ENCODE results near the gene METTL24.

METTL24 gene, protein sequence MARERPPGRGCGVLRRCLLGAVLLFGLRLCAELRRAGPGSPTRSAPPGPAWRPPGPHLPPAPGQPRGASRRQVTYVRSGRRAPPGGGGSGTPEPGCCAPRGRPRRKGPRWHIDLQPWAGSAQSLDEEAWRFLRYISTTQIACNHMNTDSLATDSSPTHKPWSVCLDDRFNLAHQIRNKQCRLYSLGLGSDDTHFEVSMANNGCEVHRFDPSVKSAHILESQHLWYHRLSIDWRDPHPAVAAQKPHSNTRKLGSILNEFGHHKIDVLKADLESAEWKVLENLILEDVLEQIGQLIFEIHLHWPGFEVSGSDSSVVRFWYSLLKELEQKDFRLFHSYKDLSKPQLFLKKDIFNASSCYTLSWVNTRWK

DNA sequence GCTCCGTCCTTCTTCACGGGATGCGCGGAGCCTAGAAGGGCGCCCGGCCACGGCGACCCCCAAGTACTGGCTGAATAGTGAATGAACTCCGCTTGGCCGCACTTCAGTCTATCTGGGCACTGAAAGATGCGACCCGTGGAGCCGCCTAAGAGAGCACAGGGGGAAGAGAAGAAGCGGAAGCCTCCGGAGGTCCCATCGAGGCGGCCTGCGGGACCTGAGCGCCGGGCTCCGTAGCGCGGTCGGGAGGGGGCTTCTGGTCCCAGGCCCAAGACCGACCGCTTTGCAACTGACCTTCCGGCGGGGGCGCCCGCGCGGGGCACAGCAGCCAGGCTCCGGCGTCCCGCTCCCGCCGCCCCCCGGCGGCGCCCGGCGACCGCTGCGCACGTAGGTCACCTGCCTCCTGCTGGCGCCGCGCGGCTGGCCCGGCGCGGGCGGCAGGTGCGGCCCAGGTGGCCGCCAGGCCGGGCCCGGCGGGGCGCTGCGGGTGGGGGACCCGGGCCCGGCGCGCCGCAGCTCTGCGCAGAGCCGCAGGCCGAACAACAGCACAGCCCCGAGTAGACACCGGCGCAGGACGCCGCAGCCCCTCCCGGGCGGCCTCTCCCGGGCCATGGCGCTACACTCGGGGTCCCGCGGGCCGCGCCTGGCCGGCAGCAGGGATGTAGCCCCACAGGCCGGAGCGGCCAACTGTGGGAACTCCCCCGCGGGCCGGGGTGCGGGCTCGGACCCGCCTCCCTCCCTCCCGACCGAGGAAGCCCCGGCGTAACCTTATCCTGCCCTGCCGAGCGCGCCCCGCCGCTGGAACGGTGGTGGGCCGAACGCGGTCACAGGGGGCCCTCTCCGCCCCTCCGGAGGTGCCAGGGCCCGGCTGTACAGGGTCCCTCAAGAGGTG lies at the start of gene METTL24:
METTL24 (minus strand) TSS at position 686 of the 889 bp plus-strand sequence; CDS start at position 609, 77 bp downstream.
- no peak for DNase-seq (ENCODE audit: low read depth, low spot score)

DNA sequence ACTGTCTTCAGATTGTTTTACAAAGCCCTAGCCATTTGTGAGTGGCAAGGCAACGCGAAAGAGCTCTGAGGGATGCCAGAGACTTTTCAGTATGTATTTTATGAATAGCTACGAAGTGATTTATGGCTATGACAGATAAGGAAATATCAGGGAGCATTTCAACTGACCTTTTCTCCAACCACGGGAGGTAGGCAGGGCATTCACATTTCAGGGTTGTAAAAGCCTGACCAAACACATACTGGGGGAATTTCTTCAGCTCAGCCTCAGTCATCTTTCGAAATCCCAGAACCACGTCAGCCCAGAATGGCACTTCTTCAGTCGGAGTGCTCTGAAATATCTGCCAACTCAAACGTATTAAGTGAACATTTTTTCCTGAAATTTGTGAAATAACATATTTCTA lies 46.5 kb upstream of the METTL24 start:
- DNase-seq (ENCODE audit: low read depth, low spot score), result no peak

DNA sequence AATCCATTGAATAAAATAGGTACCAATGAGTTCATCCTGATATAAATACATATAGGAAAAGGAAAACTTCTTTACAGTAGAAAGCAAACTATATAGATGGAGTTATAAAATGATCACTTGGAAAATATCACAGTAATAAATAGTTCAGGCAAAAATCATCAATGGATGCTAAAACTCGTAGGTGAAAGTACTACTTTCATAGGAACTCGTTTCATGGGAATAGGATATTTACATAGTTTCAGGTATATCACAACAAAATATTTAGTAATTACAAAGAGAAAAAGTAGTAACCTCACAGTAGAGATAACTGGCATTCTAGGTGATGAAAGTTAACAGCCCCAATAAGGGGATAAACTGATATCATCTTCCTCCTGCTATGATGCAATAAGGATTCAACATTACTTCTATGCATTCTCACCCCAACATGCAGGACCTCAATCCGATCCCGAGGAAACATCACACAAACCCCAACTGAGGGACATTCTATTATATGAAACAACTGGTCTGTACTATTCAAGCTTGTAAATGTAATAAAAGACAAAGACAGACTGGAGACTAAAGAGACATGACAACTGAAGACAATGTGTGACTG lies 43.5 kb upstream of the METTL24 start:
- DNase-seq (ENCODE audit: low read depth, low spot score), result no peak

DNA sequence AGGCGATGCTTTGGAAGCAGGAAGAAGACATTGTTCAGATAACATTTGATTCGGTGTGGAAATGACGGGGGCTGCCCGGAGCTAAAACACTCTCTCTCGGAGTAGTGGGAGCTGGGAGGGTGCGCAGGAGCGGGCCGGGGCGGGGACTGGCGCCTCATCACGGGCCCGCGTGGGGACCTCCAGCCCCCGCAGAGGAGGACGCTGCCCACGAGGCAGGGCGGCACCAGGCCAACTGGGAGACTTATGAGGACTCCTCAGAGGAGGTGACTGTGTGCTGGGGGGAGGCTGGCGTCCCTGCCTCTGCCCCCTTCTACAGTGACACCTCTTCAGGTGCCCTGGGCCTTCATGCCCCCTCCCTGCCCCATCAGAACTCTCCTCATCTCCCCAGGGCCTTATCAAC lies 42.1 kb upstream of the METTL24 start:
- no peak for DNase-seq (ENCODE audit: low read depth, low spot score)

DNA sequence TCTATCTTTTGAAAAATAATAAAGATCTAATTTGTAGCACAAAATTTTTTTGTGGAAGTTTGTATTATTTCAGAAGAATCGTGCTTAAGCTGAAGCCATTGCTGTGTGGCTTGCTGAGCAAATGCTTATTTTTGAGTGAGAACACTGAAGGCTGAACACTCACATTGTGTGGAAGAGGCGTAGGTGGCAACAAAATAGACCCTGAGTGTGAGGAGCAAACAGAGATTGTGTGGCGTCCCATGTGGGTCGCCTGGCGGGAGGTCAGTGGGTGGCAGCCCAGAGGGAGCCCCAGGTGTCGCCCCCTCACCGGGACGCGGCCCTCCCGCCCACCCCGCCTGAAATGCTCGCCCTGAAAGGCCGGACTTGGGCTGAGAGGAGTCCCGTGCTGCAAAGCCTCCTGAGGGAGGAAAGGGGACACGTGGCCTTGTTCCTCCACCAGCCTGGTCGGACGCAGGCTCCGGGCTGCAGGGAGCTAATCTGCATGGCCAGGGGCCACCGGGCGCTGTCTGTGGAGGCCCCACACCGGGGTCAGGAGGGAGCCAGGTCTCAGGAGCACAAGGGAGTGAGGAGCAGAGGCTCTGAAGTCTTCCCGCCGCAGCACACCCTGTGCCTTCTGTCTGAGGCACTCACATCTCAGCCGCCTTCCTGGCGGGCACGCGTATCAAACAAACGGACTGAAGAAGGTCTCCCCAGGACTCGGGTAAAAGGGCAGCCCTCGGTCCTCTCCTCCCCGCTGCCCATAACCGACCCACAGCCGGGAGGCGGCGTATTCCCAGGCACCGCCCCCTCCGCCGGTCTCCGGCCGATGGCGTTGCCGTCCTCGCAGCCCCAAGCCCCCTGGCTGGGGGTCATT lies 41.3 kb upstream of the METTL24 start:
- DNase-seq (ENCODE audit: low read depth, low spot score), result no peak

DNA sequence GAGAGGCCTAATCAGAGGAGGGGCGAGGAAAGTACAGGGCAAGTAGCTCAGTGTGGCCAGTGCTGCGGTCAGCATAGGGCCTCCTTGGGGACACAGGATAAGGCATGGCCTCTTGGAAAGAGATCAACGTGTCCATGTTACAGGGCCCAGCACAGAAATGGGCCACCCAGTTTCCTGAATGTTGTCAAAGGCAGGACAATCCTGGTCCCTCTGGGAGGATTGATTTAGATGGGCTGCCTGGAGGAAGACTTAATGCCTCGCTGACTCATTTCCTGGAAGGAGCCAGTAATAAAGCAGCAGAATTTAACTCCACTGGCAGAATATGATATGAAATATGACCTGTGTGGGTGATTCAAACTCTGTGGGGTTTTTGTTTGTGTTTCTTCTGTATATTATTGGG lies 40.6 kb upstream of the METTL24 start:
- no peak for DNase-seq (ENCODE audit: low read depth, low spot score)

DNA sequence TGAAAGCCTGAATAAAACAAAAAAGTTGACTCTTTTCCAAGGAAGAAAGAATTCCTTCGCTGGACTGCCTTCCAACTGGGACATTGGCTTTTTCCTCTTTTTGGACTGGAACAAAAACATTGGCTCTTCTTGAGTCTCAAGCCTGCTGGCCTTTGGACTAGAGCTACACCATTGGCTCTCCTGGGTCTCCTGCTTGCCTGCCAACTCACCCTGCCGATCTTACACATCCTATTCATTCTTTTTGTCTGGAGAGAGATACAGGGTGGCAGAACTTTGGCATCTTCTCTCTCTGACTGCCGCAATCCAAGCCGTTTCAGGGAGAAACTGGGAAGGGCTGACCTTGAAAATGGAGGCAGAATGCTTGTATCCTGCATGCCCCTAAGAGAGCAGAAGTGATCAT lies 37.1 kb upstream of the METTL24 start:
- no peak for DNase-seq (ENCODE audit: low read depth, low spot score)

DNA sequence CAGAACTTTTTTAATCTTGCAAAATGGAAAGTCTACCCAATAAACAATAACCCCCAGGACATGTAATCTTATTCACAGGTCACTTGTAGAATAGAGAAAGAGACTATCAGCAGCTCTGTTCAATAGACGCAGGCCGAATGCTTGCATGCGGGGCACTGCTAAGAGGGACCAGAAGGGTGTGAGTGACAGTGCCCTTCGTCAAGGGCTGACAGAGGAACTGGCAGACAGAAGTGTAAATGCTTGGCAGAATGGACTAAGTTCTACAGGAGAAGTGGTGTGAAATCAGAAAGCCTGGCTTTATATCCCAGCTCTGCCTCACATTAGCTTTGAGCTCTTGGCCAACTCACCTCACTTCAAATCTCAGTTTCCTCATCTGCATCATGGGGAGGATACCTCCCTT lies 36.3 kb upstream of the METTL24 start:
- DNase-seq (ENCODE audit: low read depth, low spot score), result no peak

DNA sequence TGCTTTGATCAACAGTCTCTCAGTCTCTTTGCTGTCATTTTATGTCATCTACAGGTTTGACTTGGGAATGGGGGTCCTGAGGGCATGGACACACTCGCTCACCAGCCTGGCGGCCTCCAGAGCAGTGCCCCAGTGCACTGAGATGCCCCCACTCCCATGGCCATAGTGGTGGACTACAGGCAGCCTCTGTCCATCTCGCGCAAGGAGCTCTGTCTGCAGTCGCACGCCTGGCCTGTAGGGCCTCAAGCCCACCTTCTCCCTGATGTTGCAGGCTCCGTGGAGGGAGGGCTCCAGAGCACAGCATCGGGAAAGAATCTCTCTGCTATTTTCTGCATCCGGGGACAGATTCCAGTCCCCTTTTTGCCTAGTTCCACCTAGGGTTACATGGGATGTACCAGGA lies 34.6 kb upstream of the METTL24 start:
- DNase-seq (ENCODE audit: low read depth, low spot score), result no peak

DNA sequence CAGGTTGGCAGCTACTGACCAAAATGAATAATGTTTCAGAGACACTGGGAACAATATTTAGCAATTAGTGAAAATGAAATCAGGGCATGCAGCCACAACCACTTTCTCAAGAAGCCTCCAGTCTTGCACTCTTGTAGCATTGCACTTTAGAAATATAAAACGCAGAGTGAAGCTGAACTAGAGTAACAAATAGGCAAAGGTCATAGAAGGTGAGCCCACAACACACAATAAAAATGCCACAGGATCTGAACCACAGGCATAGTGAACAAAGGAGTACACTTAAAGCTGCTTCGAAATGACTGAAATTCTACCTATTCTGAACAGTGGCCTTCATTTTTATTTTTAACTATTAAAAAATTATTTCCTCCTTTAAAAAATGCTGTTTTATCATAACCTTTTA lies 32.3 kb upstream of the METTL24 start:
- no peak for DNase-seq (ENCODE audit: low read depth, low spot score)

DNA sequence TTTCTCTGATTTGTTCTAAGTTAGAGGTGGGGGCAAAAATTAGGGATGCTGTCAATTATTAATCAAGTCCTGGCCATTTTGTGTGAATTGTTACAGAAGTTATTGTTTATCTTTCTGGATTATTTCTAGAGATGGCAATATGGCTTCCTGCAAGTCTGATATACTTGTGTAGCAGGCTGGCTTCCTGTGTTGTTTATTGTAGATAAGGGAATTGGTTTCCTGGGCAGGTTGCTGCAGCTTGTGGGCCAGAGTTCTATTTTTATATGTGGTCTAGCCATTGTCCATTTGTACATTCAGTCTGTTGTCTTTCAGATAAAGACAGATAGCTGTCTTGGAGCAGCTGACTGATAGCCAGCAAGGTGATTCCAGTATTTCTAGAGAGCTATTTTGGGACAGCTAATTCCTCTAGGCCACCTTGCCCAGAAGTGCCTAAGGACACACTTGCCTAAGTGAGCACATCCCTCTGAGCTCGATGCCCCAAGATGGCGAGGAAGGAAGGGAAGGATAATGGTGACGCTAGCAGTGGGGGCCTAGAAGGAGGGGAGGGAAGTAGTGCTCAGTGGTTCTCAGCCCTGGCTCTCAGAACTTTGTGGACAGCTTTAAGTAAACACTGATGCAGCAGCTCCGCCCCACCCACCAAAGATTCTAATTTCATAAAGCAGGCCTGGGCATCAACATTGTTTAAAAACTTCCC lies 31.7 kb upstream of the METTL24 start:
- DNase-seq (ENCODE audit: low read depth, low spot score), result no peak

DNA sequence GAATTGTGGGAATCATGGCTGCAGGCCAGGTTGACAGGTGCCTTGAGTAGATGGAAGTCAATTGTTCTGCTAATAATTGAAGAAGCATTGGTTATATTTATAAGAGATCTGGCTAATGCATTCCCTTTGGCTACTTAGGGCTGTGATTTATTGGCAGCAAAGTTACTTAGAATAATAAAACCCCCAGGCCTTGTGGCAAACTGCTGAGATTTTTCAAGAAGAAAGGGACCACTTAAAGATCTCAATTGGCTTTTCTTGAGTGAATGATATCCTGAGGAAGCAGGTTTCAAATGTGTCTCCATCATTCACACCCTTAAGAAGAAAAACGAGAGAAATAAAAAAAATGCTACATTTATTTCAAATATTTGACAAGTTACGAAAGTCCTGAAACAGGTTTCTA lies 29.8 kb upstream of the METTL24 start:
- no peak for DNase-seq (ENCODE audit: low read depth, low spot score)

DNA sequence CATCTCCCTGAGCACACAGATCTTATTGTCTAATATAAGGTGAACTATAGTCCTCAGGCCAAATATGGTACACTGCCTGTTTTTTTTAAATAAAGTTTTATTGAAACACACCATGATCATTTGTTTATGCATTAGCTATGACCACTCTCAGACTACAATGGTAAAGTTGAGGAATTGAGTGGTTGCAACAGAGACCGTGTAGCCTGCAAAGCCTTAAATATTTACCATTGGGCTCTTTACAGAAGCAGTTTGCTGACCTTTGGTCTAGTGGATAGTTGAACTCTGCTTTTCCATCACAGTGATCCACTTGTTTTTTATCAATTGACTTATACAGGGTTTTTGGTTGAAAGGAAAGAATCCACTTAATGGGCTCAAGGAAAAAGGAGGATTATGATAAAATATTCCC lies 27.3 kb upstream of the METTL24 start:
- no peak for DNase-seq (ENCODE audit: low read depth, low spot score)

DNA sequence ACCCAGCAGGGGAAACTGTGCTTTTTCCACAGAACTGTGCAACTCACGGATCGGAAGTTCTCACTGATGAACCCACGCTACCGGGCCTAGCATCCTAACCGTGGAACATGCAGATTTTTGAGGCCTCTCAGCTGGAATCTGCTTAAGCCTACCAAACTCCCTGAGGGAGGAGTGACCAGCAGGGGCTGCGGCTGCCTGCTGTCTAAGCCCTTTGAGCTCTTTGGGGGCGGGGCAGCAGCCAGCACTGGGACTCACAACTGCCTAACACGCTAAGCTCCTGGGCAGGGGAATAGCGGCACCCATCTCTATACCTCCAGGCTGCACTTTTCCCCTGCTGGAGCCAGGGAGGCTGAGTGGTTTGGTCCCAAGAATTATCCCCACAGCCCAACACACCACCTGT lies 20.4 kb upstream of the METTL24 start:
- DNase-seq (ENCODE audit: low read depth, low spot score), result no peak

DNA sequence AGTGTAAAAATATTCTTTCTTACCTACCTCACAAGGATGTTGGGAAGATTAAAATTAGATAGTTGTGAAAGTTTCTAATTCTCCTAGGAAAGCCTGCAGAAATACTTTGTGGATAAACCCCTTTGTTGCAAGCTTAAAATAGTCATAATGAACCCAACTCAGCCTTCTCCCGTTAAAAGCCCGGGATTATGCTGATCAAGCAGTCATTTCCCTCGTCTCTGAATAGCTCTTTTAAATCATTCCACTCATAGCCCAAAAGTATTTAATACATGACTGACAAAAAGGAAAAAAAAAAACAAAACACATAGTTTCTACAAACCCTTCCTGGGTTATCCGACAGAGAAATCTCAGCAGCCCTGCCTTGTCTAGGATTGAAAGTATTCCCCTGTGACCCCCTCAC lies 10.9 kb upstream of the METTL24 start:
- no peak for DNase-seq (ENCODE audit: low read depth, low spot score)

DNA sequence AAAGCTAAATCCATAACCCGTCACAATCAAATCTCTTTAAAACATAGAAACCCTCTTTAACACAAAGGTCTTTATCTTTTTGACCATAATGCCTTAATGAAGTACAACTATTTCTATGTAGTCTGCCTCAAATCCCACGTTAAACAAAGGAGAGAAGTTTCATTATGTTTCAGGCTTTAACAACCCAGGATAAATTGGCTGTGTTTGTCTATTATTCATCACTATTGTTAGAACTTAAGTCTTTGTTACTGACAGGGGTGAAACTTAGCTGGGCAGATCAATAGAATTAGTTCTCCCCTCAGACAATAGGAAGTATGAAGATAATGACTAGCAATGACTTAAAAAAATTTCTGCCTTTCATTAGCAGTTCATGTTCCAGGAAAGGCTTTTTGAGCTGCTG lies 10.1 kb upstream of the METTL24 start:
- no peak for DNase-seq (ENCODE audit: low read depth, low spot score)

DNA sequence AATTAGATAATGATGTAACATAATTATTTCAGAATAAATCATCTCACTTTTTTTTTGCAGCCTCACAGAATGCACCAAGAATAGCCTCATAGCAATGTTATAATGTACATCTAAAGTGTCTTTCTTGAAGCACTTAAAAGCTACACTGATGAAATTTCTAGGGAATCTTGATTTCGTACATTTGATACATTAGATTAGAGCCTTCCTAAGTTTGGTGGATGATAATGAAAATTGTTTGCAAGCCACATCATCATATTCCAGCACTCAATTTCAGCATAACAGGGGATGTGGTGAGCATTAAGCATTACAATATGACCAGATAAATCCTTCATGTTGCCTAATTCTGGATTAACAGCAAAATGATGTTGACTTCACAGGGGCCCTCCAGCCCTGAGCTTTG lies 9.7 kb upstream of the METTL24 start:
- no peak for DNase-seq (ENCODE audit: low read depth, low spot score)

DNA sequence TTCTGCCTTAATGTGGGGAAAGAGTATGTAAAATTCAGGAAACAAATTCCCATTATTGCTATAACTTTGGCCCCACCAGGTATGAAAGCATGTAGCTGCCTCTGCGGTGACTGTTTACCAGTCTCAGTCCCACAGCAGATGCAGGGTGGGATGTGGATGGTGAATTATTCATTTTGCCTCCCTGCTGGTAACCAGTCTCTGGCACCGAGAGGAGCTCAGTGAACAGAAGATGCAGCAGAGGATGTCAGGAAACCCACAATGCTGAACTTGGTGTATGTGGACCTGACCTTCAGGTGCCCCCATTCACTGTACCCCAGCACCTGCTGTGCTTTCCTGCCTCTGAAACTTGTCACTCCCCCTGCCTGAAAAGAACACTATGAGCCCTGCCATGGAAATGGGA lies 8.8 kb upstream of the METTL24 start:
- DNase-seq (ENCODE audit: low read depth, low spot score), result no peak

DNA sequence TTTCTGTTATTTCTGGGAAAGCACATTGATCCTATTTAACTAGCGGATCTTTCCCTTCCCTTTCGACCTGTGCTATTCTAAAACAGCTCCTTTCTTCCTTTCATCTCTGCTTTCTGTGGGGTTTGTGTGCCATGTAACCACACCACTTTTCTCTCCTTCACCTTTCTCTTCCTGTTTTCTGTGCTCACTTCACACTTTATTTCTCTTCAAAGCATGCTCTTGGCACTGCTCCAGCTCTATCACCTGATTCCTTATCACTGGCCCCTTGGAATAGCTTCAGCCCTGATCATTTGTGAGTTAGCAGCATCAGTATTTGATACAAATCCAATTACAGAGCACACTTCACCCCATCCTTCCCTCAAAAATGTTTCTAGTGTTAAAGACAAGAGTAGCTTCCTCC lies 8.1 kb upstream of the METTL24 start:
- no peak for DNase-seq (ENCODE audit: low read depth, low spot score)

DNA sequence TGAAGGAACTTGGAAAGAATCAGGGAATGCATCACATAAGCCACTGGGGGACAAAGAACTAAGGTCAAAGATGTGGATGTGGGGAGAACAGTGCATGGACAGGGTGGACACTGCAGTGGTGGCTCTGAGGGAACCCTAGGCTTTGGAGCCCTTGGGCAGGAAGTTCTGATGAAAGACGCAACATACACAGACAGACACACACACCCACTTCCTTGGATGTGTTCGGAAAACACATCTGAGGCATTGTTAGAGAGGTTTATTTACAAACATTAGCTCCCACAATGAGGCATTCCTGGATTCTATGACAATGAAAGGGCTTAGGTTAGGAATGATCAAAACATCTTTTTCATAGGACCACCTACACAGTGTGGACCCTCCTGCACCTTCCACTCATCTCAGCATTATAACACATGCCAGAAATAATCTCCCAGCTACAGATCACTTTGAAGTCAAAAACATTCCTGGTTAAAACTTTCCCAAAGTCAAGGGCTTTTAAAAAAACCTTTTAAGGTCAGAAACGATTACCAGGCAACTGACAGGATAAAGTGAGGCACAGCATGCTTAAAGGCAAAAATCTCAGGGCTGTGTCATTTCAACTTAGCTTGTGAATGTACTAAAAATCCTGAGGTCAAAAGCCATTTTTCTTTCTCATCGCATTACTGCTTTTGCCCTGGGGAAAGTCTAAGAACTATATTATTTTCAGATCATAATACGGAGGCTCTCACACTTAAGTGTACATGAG lies 6.4 kb upstream of the METTL24 start:
- DNase-seq (ENCODE audit: low read depth, low spot score), result no peak

All from smooth muscle cell of the brain vasculature (primary cell).